IPS-15b (cell line): ENCODE measurements around the gene TIPARP.
A peak's percentile ranks its signal among the peaks of the same experiment; 100 is the strongest.

Source experiments
- H3K27me3 ChIP-seq: one replicate; pipeline ENCODE4 v1.6.1; 2013; ENCODE audit warnings: low read length; ENCODE audit not compliant: control insufficient read depth, insufficient read depth
- H3K36me3 ChIP-seq: one replicate; pipeline ENCODE4 v1.6.1; 2013; ENCODE audit warnings: low read length; ENCODE audit not compliant: control insufficient read depth, insufficient read depth
- H3K4me1 ChIP-seq: one replicate; pipeline ENCODE4 v1.6.1; 2013; ENCODE audit warnings: mild to moderate bottlenecking, low read length; ENCODE audit not compliant: control insufficient read depth, insufficient read depth
- H3K4me3 ChIP-seq: one replicate; pipeline ENCODE4 v1.5.1; 2013; ENCODE audit warnings: low read depth, low read length
- H3K9ac ChIP-seq: one replicate; pipeline ENCODE4 v1.6.1; 2013; ENCODE audit warnings: low read depth, mild to moderate bottlenecking, low read length
- H3K9me3 ChIP-seq: one replicate; pipeline ENCODE4 v1.6.1; 2013; ENCODE audit warnings: mild to moderate bottlenecking, low read length; ENCODE audit not compliant: control insufficient read depth, insufficient read depth

TIPARP gene

GRCh38 chr3:156750874-156751245 lies 76.5 kb downstream of the TIPARP start:
- Histone ChIP-seq H3K4me3 (no peak overlapping the region), H3K9ac (no peak overlapping the region), H3K36me3 (no peaks in the 10 kb centered on the region), H3K9me3 (no peaks in the 10 kb centered on the region), H3K27me3 (no peaks in the 10 kb centered on the region), H3K4me1 (peaks cover 19% of the 10 kb centered on the region)

- H3K27me3 ChIP-seq: no peaks in the 10 kb centered on the region
- H3K9ac ChIP-seq: no peak overlapping the region
- peak overlapping the region; percentile 35 for H3K4me3 ChIP-seq
These were observed 77.2 kb downstream of the TIPARP start for GRCh38 chr3:156751461-156752025.

More at GRCh38 chr3:156751461-156752025, 77.2 kb downstream of the TIPARP start:
- Histone ChIP-seq H3K36me3 (no peaks in the 10 kb centered on the region), H3K4me1 (peaks cover 19% of the 10 kb centered on the region), H3K9me3 (no peaks in the 10 kb centered on the region)
